Stimulated activated memory B cell treated with anti-CD40 and anti-IgM and Interleukin-4, amounts not matched to agents 10 μg/mL and 1 μg/mL and 100 μg/mL, for 72 hours (primary cell): Measurements from ENCODE around the gene FSIP1.
A peak's percentile ranks its signal among the peaks of the same experiment; 100 is the strongest.

Experiments
- ATAC-seq: fragments of 150-1000 bp; cut with Tn5 transposase; 2 replicates; pipeline ENCODE4 v1.10.0; 2021
- H3K27ac Mint-ChIP-seq: one replicate; pipeline ENCODE4 v1.8.0; 2022; ENCODE audit warnings: mild to moderate bottlenecking, mixed read lengths
- H3K27me3 Mint-ChIP-seq: one replicate; pipeline ENCODE4 v1.8.0; 2022; ENCODE audit warnings: mixed read lengths
- H3K36me3 Mint-ChIP-seq: one replicate; pipeline ENCODE4 v1.8.0; 2022; ENCODE audit warnings: mixed read lengths
- H3K4me1 Mint-ChIP-seq: one replicate; pipeline ENCODE4 v1.8.0; 2022; ENCODE audit warnings: mixed read lengths
- H3K4me3 Mint-ChIP-seq: one replicate; pipeline ENCODE4 v1.8.0; 2022; ENCODE audit warnings: mild to moderate bottlenecking, moderate library complexity, mixed read lengths
- H3K9me3 Mint-ChIP-seq: one replicate; pipeline ENCODE4 v1.8.0; 2022; ENCODE audit warnings: mixed read lengths

FSIP1 gene

DNA sequence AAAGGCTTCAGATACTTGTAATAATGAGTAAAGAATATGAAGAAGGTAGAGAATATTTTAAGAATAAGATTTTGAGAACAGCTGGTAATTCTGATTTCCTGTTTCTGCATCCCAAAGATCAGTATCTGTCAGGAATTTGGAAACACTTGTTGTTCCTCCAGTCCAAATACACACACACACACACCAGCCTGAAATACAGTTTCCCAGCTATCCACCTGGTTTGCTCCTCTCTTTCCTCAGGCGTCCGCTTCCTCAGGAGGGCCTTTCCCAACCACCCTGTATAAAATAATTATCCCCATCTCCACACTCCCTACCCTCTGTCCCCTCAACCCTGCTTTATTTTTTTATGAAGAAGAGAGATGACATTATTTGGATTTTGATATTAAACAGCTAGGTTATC is 2.0 kb upstream of the FSIP1 start:
- H3K9me3 Mint-ChIP-seq, result no peaks in the 10 kb centered on the region

DNA sequence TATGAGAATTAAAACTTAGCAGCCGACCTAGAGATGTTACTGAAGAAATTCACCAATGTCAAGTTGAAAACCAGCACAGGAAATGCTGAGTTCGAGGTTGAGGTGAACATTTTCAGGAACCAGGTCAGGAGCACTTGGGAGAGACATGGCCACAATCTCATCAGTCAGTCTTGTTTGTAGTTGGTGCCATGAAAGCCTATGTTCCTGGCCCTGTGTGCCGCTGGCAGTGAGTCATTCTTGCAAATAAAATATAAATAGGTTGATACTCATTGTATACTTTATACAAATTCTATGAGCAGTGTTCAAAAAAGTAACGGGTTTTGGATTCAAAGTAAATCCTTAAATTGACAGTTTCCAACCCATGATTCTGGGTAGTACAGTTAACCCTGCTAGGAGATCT is 1.5 kb upstream of the FSIP1 start:
- Mint-ChIP-seq H3K27me3 (no peaks in the 10 kb centered on the region), H3K4me3 (peak overlapping the region; percentile 97), H3K4me1 (peaks cover 32% of the 10 kb centered on the region)

More for the DNA sequence above, 2.0 kb upstream of the FSIP1 start:
- Mint-ChIP-seq H3K27ac (peak overlapping the region; percentile 37), H3K4me3 (peak overlapping the region; percentile 32), H3K36me3 (no peaks in the 10 kb centered on the region), H3K4me1 (peaks cover 32% of the 10 kb centered on the region), H3K27me3 (no peaks in the 10 kb centered on the region)
- no peak for ATAC-seq

DNA sequence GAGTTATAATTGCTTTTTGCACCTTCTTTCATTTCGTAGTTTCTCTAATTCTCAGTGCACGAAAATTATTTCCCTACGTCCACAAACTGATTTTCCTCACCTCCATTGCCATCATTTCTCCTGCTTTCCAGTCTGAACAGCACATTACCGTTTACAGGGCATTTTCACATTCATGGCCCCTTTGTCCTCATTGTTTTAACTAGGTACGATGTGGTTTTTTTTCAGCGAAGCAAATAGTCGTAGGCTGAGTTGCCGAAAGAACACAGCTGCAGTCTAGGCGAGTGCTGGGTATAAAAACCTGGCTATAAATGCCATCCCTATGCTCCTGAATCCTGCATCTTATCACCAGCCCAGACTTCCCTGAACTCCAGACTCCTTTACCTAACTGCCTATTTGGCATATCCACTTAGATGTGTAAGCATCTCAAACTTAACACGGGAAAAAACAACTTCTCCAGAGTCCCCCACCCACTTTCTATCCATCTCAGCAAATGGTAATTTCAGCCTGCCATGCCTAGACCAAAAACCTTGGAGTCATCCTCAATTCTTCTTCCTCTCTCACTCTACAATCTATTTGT is 691 bp upstream of the FSIP1 start:
- no peak for ATAC-seq
- peak overlapping the region; percentile 90 for H3K27ac Mint-ChIP-seq
- no peaks in the 10 kb centered on the region for H3K36me3 Mint-ChIP-seq
- H3K4me3 Mint-ChIP-seq, result peak overlapping the region; percentile 97
- H3K4me1 Mint-ChIP-seq, result peaks cover 31% of the 10 kb centered on the region
- H3K27me3 Mint-ChIP-seq, result no peaks in the 10 kb centered on the region
- H3K9me3 Mint-ChIP-seq, result no peaks in the 10 kb centered on the region

More for the DNA sequence above, 1.5 kb upstream of the FSIP1 start:
- H3K9me3 Mint-ChIP-seq, result no peaks in the 10 kb centered on the region
- no peak for ATAC-seq
- H3K27ac Mint-ChIP-seq, result peak overlapping the region; percentile 90
- no peaks in the 10 kb centered on the region for H3K36me3 Mint-ChIP-seq

DNA sequence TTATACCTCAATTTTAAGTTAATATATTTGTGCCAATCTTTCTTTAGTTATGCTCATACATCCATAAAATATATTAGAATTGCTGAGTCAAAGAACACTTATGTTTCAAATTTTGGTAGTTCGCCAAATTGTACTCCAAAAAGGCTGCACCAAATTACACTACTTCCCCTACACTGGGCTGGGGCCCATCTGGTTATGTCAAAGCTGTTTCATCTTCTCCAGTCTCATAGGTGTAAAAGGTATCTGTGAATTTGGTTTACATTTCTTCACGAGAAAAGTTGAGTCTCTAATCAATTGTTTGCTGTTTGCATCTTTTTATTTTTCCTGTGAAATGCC is 706 bp downstream of the FSIP1 start:
- H3K9me3 Mint-ChIP-seq, result no peaks in the 10 kb centered on the region
- H3K4me1 Mint-ChIP-seq, result peaks cover 29% of the 10 kb centered on the region
- H3K4me3 Mint-ChIP-seq, result peak overlapping the region; percentile 97
- H3K27me3 Mint-ChIP-seq, result peaks cover 8% of the 10 kb centered on the region
- H3K27ac Mint-ChIP-seq, result peak overlapping the region; percentile 90
- no peaks in the 10 kb centered on the region for H3K36me3 Mint-ChIP-seq
- ATAC-seq, result no peak

DNA sequence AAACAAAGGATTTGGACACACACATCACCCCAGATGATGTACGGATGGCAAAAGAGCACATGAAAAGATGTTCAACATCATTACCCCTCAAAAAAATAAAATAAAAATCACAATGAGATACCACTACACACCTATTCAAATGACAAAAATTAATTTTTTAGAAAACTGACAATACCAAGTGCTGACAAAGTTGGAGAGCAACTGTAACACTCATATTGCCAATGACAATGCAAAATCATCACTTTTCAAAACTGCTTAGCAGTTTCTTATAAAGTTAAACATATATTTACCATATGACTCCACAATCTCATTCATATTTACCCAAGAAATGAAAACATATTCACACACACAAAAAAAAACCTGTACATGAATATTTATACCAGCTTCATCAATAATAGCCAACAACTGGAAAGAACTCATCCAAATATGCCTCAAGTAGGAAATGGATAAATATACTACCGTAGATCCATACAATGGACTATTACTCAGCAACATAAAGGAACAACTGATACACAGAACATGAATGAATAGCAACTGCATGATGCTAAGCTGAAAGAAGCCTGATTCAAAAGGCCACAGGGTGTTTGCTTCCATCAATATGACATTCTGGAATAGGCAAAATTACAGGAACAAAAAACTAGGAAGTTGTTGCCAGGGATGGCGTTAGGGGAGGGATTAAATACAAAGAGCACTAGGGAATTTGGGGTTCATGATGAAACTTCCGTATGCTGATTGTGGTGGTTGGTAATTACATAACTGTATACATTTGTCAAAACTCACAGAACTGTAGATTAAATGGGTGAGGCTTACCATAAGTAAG is 1.3 kb downstream of the FSIP1 start:
- Mint-ChIP-seq H3K4me3 (peak overlapping the region; percentile 38), H3K27me3 (peaks cover 11% of the 10 kb centered on the region), H3K27ac (peak overlapping the region; percentile 90), H3K9me3 (no peaks in the 10 kb centered on the region), H3K4me1 (peaks cover 30% of the 10 kb centered on the region), H3K36me3 (no peaks in the 10 kb centered on the region)
- ATAC-seq, result no peak

GRCh38 chr15:39778021-39778420 is 4.6 kb downstream of the FSIP1 start:
- no peaks in the 10 kb centered on the region for H3K36me3 Mint-ChIP-seq
- peaks cover 22% of the 10 kb centered on the region for H3K27me3 Mint-ChIP-seq
- no peak overlapping the region for H3K27ac Mint-ChIP-seq

DNA sequence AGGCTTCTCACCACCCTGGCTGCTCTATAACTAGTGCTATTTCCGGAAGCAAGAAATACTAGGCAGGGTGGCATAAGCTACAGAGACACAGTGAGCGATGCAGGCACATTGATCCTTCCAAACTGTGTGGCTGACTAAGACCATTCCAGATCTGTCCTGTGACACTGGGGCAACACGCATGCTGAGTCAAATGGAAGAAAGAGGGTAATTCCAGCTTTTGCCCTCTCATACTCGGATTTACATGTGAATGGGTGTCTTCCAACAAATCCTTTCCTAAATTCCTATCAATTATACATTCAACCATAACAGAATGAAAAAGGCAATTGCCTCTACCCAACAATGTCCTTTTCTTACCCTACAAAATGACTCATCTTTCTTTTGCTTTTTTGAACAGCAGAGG is 5.1 kb downstream of the FSIP1 start:
- Mint-ChIP-seq H3K4me3 (no peak overlapping the region), H3K36me3 (no peaks in the 10 kb centered on the region), H3K27ac (no peak overlapping the region), H3K27me3 (peaks cover 22% of the 10 kb centered on the region), H3K9me3 (no peaks in the 10 kb centered on the region), H3K4me1 (peaks cover 12% of the 10 kb centered on the region)
- ATAC-seq, result no peak

More at GRCh38 chr15:39778021-39778420, 4.6 kb downstream of the FSIP1 start:
- H3K9me3 Mint-ChIP-seq, result no peaks in the 10 kb centered on the region
- no peak overlapping the region for H3K4me3 Mint-ChIP-seq
- ATAC-seq, result no peak
- H3K4me1 Mint-ChIP-seq, result peaks cover 12% of the 10 kb centered on the region

DNA sequence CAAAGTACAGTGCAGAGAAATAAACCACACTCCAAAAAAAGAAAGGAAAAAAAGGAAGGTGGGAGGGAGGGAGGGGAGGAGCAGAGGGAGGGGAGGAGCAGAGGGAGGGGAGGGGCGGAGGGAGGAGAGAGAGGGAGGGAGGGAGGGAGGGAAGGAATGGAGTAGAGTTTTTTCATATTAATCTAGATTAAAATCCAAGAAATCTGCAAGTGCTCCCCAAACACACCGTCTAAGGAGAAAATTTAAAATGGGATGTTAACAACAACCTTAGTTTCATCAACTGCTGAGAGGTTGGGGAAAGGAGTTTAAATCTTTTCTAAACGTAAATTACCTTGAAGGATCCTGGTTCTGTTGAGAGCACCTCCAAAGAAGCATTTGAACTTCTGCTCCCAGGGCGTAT is 6.6 kb downstream of the FSIP1 start:
- peaks cover 6% of the 10 kb centered on the region for H3K4me1 Mint-ChIP-seq
- no peak overlapping the region for H3K4me3 Mint-ChIP-seq
- no peaks in the 10 kb centered on the region for H3K36me3 Mint-ChIP-seq
- peaks cover 22% of the 10 kb centered on the region for H3K27me3 Mint-ChIP-seq
- no peak for ATAC-seq
- H3K9me3 Mint-ChIP-seq, result no peaks in the 10 kb centered on the region
- H3K27ac Mint-ChIP-seq, result no peak overlapping the region

DNA sequence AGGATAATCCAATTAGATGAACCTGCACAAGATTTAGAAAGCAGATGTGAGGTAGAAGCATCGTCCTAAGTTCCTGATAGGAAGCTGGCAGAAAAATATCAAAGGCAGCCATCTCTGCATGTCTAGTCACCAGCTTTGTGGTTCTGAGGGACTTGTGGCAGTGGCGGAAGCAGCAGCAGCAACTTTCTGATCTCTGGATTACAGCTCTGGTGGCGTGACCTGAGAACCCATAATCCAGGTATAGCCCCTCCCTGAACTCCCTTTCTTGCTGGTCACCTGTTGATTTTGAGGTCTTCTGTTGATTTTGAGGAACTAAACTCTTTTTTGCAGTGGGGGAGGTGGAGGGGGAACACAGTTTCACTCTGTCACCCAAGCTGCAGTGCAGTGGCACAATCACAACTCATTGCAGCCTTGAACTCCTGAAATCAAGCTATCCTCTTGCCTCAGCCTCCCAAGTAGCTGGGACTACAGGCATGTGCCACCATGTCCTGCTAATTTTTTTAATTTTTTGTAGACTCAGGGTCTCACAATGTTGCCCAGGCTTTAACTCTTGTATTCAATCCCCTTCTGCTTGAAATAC is 7.9 kb downstream of the FSIP1 start:
- Mint-ChIP-seq H3K4me3 (no peak overlapping the region), H3K27me3 (peaks cover 22% of the 10 kb centered on the region), H3K27ac (no peak overlapping the region), H3K9me3 (no peaks in the 10 kb centered on the region), H3K4me1 (peaks cover 6% of the 10 kb centered on the region), H3K36me3 (no peaks in the 10 kb centered on the region)
- no peak for ATAC-seq

DNA sequence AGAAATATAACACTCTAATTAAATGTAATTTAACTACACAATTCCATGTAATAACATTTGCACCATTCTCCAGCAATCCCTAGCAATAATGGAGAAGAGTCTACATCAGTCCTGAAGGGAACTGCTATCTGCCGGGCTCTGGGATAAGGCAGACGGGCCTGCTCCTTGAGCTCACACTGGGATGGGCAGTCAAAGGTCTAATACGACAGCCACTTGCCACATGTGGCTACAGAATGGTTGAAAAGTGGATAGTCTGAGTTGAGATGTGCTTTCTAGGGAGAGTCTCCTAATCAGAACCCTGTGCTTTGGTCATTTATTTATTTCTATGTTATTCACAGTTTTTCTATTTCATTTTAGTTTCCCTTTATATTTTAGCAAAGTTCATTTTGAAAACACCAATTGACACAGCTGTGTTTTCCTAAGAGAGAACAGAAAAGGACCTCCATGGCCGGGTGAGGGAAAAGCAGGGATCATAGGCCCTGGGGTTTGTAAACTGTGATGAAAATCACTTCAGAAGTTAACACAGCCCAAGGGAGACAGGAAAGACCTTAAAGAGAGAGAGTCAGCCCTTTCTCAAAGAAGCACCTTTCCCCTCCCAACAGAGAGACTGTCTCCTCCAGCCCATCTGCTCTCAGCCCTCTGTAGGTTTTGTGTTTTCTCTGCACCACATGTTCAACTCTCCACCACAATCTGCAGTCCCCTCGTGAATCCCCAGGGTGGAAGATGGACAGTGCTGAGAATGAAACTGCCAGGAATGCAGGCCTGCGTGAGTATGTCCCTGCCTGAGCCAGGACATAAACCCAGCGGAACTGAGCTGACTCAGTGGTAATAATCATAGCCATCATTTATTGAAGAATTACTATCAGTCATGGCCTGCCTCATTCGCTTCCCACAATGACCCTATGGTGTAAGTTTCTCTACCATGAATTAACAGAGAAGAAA is 11.6 kb downstream of the FSIP1 start:
- Mint-ChIP-seq H3K9me3 (no peaks in the 10 kb centered on the region), H3K27ac (no peak overlapping the region), H3K27me3 (peaks cover 9% of the 10 kb centered on the region), H3K4me1 (no peaks in the 10 kb centered on the region), H3K36me3 (no peaks in the 10 kb centered on the region), H3K4me3 (no peak overlapping the region)
- no peak for ATAC-seq

- Mint-ChIP-seq H3K9me3 (no peaks in the 10 kb centered on the region), H3K27me3 (no peaks in the 10 kb centered on the region), H3K27ac (no peak overlapping the region), H3K36me3 (no peaks in the 10 kb centered on the region), H3K4me3 (no peak overlapping the region), H3K4me1 (no peaks in the 10 kb centered on the region)
- no peak for ATAC-seq
Observed at GRCh38 chr15:39767921-39768320, 14.7 kb downstream of the FSIP1 start.

- H3K27me3 Mint-ChIP-seq, result no peaks in the 10 kb centered on the region
- H3K9me3 Mint-ChIP-seq, result peaks cover 3% of the 10 kb centered on the region
- H3K27ac Mint-ChIP-seq, result no peak overlapping the region
- no peak for ATAC-seq
- no peaks in the 10 kb centered on the region for H3K4me1 Mint-ChIP-seq
- no peak overlapping the region for H3K4me3 Mint-ChIP-seq
- no peaks in the 10 kb centered on the region for H3K36me3 Mint-ChIP-seq
Observed at GRCh38 chr15:39761006-39761405, 21.6 kb downstream of the FSIP1 start.

DNA sequence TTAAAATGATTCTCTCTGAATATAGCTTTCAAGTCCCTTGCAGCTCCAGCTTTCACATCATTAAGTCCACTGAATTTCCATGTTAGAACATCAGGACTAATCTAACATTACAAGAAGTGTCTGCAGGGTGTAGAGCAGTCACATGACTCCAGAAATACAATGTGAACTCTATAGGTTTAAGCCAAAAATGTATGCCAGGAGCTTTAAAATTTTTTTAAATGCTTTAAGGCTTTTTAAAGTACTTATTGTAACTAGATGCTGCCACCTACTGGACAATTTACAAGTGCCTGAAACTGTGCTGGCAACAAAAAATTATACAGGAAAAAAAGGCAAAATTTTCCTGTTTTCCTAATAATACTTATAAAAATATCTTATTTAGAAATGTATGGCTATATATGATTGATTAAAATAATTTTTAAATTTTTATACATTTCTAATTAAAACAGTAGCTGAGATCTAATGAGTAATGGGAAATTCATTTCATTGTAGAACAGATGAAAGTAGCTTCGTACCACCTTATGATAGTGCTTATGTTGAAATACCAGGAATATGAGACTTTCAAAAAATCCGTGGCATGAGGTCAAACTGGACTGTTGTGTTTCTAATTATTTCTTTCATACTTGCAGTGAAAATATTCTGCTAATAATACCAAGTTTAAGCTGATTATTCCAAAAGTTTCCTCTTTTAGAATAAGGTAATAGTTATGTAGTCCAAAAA is 25.7 kb downstream of the FSIP1 start:
- ATAC-seq, result no peak
- H3K9me3 Mint-ChIP-seq, result no peaks in the 10 kb centered on the region

DNA sequence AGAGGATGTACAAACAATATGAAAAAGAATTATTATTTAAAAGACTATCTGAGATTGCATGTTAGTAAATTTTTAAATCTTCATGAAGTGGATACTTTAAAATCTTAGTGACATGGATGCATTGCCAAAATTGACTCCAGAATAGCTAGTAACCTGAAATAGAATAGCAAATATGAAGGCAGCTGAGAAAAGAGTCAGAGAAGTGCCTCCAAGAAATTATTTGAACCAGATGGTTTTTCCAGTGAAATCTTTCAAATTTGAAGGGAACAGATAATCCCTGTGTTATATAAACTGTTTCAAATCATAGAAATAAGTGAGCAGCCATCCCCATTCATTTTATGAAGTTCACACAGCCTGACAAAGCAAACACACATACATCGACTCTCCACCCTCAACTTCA is 29.6 kb downstream of the FSIP1 start:
- no peak overlapping the region for H3K27ac Mint-ChIP-seq
- peaks cover 31% of the 10 kb centered on the region for H3K27me3 Mint-ChIP-seq
- ATAC-seq, result no peak
- H3K4me1 Mint-ChIP-seq, result no peaks in the 10 kb centered on the region
- no peaks in the 10 kb centered on the region for H3K9me3 Mint-ChIP-seq
- no peak overlapping the region for H3K4me3 Mint-ChIP-seq
- no peaks in the 10 kb centered on the region for H3K36me3 Mint-ChIP-seq

More for the DNA sequence above, 25.7 kb downstream of the FSIP1 start:
- no peaks in the 10 kb centered on the region for H3K36me3 Mint-ChIP-seq
- no peak overlapping the region for H3K27ac Mint-ChIP-seq
- no peaks in the 10 kb centered on the region for H3K4me1 Mint-ChIP-seq
- H3K4me3 Mint-ChIP-seq, result no peak overlapping the region
- peaks cover 8% of the 10 kb centered on the region for H3K27me3 Mint-ChIP-seq
